WI38 (cell line): ENCODE data around the gene STAT5B.
A peak's percentile ranks its signal among the peaks of the same experiment; 100 is the strongest.

Experiments used
- H3K4me3 ChIP-seq: 2 replicates; pipeline ENCODE4 v1.5.1; 2011; ENCODE audit warnings: low read depth, mild to moderate bottlenecking, control low read depth, low read length
- TF ChIP-seq, protein P1 (sequence below): IDR thresholded peaks from 2 replicates; pipeline ENCODE4 v1.5.1; 2012; ENCODE audit warnings: low read depth, mild to moderate bottlenecking, control low read depth, low read length

STAT5B gene

DNA sequence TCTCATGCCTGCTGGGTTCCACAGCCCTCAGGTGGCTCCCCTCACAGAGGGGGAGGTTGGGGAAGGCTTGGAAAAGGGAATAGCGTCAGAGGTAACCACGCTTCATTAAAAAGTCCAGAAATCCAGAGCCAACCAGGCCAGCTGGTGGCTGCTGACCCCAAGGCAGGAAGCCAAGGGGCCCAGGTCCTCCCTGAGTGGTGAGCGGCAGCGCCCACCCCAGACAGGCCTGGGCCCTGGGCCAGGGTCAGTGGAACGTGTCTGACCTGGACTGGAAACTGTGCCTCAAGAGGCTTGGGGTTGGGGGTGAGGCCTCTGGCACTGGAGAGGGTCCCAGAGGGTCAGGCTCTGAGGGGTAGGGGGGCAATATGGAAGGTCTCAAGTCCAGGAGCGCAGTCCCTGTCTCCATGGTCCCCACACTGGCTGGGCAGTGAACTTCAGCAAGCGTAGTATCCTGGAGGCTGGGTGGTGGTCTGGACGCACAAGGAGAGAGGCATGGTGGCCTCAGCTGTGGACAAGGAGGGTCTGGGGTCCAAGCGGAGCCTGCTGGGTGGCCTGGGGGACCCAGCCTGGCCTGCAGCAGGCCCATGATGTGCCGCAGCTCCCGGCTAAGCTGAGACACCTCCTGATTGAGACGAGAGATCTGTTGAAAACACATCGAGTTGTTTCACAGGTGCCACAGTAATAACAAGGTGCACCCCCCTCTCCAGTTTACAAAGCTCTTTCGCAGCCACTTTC, 116.2 kb downstream of the STAT5B start:
- no peak overlapping the region for H3K4me3 ChIP-seq
- TF ChIP-seq, protein P1, sequence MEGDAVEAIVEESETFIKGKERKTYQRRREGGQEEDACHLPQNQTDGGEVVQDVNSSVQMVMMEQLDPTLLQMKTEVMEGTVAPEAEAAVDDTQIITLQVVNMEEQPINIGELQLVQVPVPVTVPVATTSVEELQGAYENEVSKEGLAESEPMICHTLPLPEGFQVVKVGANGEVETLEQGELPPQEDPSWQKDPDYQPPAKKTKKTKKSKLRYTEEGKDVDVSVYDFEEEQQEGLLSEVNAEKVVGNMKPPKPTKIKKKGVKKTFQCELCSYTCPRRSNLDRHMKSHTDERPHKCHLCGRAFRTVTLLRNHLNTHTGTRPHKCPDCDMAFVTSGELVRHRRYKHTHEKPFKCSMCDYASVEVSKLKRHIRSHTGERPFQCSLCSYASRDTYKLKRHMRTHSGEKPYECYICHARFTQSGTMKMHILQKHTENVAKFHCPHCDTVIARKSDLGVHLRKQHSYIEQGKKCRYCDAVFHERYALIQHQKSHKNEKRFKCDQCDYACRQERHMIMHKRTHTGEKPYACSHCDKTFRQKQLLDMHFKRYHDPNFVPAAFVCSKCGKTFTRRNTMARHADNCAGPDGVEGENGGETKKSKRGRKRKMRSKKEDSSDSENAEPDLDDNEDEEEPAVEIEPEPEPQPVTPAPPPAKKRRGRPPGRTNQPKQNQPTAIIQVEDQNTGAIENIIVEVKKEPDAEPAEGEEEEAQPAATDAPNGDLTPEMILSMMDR, result no peak

- peak overlapping the region; percentile 44 for H3K4me3 ChIP-seq
- TF ChIP-seq, protein P1, result no peak
Measured at GRCh38 chr17:42155614-42156045, 120.6 kb downstream of the STAT5B start.

GRCh38 chr17:42153919-42154742, 122.1 kb downstream of the STAT5B start:
- H3K4me3 ChIP-seq, result peak overlapping the region; percentile 79
- TF ChIP-seq, protein P1, result no peak
